GM18520 (cell line): ENCODE data around the gene BBS5.

Source experiments
- ATAC-seq: cut with Tn5 transposase; IDR thresholded peaks from one replicate; pipeline ENCODE4 v1.9.1; 2021; ENCODE audit not compliant: unreplicated experiment

Gene BBS5

GRCh38 chr2:169540146-169540545 is 60.9 kb downstream of the BBS5 start:
- no peak for ATAC-seq

GRCh38 chr2:169542433-169542832 is 63.1 kb downstream of the BBS5 start:
- no peak for ATAC-seq

GRCh38 chr2:169546756-169547155 is 67.5 kb downstream of the BBS5 start:
- ATAC-seq, result no peak
